Activated CD8-positive, alpha-beta memory T cell treated with anti-CD3 and anti-CD28 coated beads, Interleukin-2, amount 50 U/mL, for 48 hours (primary cell): ENCODE data around the gene TSPAN1.

Experiments
- DNase-seq: peaks from one replicate; pipeline ENCODE4 v3.0.0-alpha.2; 2020

The TSPAN1 gene

GRCh38 chr1:46166521-46167462 is 8.1 kb upstream of the TSPAN1 start:
- DNase-seq, result peak; percentile 70

GRCh38 chr1:46168477-46168876 is 6.4 kb upstream of the TSPAN1 start:
- no peak for DNase-seq

GRCh38 chr1:46169811-46170454 is 5.0 kb upstream of the TSPAN1 start:
- DNase-seq, result no peak

GRCh38 chr1:46171351-46171750 is 3.5 kb upstream of the TSPAN1 start:
- no peak for DNase-seq

DNA sequence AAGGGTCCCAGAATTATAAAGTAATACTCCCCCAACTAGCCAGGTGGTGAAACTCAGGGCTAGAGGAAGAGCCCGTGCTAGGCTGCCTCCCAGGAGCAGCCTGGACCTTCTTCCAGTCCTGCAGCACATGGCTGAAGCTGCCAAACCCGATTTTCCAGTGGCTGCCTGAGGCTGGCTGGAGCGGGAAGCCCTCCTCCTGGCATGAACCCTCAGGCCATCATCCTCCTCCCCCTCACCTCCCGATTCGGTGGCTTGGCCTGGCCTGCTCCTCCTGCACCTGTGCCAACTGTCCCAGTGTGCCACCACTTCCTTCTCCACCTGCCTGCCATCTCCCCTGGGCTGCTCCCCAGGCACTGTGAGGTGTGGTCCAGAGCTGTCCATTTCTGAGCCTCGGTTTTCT is 3.0 kb upstream of the TSPAN1 start:
- no peak for DNase-seq

GRCh38 chr1:46172321-46172720 is 2.6 kb upstream of the TSPAN1 start:
- no peak for DNase-seq

GRCh38 chr1:46173361-46173856 is 1.5 kb upstream of the TSPAN1 start:
- DNase-seq, result no peak

- no peak for DNase-seq
These were observed 356 bp downstream of the TSPAN1 start for GRCh38 chr1:46175243-46175642.

- DNase-seq, result no peak
These were observed 1.5 kb downstream of the TSPAN1 start, which contains the start of gene P3R3URF for GRCh38 chr1:46176211-46176865. Gene P3R3URF (minus strand): TSS chr1:46176488. CDS start chr1:46176471, 17 bp downstream.

- peak; percentile 70 for DNase-seq
These were observed 4.5 kb downstream of the TSPAN1 start for GRCh38 chr1:46179138-46180081.

DNA sequence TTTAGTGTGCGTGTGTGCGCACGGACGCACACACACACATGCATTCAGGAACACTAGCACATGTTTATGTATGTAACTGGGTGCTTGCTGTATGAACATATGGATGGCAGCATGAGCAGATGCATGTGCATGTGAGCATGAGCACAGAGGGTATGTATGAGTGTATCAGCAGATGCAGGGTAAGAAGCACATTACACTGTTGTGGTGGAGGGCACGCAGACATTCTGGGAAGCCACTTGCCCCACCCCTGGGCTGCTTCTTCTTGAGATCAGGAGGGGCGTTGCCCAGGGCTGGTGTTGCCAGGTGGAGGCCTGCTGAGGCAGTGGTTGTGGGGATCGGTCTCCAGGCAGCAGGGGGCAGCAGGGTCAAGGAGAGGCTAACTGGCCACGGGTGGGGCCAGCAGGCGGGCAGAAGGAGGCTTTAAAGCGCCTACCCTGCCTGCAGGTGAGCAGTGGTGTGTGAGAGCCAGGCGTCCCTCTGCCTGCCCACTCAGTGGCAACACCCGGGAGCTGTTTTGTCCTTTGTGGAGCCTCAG is 5.3 kb downstream of the TSPAN1 start:
- no peak for DNase-seq

GRCh38 chr1:46181343-46182260 is 6.7 kb downstream of the TSPAN1 start:
- DNase-seq, result no peak

GRCh38 chr1:46183079-46183847 is 8.4 kb downstream of the TSPAN1 start:
- DNase-seq, result no peak

DNA sequence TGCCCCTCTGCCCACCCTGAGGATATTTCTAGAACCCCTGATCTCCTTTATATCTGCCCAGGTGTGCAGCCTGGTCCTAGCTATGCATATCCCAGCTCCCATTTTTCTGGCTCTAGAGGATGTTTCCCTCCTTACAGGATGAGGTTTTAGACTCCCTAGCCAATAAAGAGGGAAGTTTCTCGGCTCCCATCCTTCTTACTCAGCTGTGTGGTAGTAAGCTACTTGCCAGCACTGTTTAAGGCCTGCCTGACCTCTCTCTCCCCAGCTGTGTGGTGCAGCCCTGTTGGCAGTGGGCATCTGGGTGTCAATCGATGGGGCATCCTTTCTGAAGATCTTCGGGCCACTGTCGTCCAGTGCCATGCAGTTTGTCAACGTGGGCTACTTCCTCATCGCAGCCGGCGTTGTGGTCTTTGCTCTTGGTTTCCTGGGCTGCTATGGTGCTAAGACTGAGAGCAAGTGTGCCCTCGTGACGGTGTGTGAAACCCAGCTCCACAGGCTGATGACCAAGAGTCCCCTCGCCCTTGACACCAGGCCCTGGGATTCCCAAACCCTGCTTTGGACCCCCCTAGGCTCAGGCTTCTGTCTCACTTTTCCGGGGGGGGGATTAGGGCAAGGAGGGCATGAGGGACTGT is 9.2 kb downstream of the TSPAN1 start:
- DNase-seq, result no peak

DNA sequence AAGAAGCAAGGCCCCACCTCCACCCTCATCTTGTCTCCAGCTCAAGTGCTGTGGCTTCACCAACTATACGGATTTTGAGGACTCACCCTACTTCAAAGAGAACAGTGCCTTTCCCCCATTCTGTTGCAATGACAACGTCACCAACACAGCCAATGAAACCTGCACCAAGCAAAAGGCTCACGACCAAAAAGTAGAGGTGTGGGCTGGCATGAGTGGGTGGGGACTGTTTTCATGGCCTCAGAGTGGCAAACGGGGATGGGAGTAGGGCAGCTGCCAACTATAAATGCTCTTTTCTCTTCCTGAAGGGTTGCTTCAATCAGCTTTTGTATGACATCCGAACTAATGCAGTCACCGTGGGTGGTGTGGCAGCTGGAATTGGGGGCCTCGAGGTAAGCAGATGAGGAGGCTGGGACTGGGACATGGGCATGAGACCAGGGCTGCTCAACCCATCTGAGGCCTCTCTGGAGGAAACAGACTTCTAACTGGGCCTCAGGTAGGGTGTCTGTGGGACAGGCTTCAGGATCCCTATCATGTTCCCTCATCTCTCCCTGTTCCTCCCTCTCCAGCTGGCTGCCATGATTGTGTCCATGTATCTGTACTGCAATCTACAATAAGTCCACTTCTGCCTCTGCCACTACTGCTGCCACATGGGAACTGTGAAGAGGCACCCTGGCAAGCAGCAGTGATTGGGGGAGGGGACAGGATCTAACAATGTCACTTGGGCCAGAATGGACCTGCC is 10.2 kb downstream of the TSPAN1 start:
- peak; percentile 72 for DNase-seq

DNA sequence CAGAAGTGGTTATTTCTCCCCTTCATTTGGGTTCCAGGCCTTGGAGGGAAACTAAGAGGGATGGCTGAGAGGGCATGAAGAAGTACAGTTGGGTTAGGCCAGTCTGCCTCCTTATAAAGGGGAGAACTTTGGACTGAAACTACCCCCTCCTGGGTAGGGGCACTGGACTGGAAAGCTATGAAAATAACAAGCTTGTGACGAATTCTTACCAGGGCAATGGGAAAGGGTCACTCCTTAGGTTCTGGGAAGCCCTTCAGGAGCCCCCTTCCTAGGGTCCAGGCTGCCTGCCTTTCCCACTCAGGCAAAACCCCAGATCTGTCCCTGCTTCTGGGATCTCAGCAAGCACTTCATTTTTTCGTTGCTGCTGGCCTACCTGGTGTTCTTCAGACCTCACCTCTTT is 11.2 kb downstream of the TSPAN1 start:
- DNase-seq, result no peak

GRCh38 chr1:46187106-46187869 is 12.4 kb downstream of the TSPAN1 start:
- DNase-seq, result no peak
